ENCODE measurements around the gene CRBN. TPM values are rescaled to one million over a fixed set of nuclear protein-coding genes. Genes with fewer than 3 reads are reported as not detected.
A peak's percentile ranks its signal among the peaks of the same experiment; 100 is the strongest.

CRBN gene
- total and polyA plus RNA-seq, 12 donors: 18.2 to 63.2 (median 49.6) TPM

GRCh38 chr3:3113042-3113709 lies 66.3 kb downstream of the CRBN start:
- Histone ChIP-seq H3K27me3 (peaks cover 0 to 5% (median 0%) of the 10 kb centered on the region in 7 donors), H3K9me3 (peaks cover 0 to 4% (median 0%) of the 10 kb centered on the region in 11 donors), H3K4me1 (peaks cover 0 to 10% (median 0%) of the 10 kb centered on the region in 9 donors), H3K36me3 (no peaks in the 10 kb centered on the region), H3K4me3 (no peak overlapping the region), H3K27ac (no peak overlapping the region)
- DNase-seq: no peak
- 15 to 32% methylated on average over 4 of the region's 4 CpGs for WGBS, 2 donors
- no peak for TF ChIP-seq CTCF (IDR thresholded peaks at IDR 0.05)
- no peak for ATAC-seq
- intact Hi-C loops (cut with DNase I): no loop called here

GRCh38 chr3:3110749-3111361 lies 68.6 kb downstream of the CRBN start:
- H3K27ac ChIP-seq: no peak overlapping the region
- intact Hi-C loops (cut with DNase I): no loop called here
- whole genome bisulfite sequencing, 2 donors: 56 to 57% methylated on average over 7 of the region's 7 CpGs
- H3K4me3 ChIP-seq: no peak overlapping the region
- ATAC-seq: no peak
- no peak for DNase-seq
- H3K36me3 ChIP-seq: no peaks in the 10 kb centered on the region
- H3K27me3 ChIP-seq: peaks cover 0 to 5% (median 0%) of the 10 kb centered on the region in 7 donors
- peaks cover 0 to 10% (median 0%) of the 10 kb centered on the region in 9 donors for H3K4me1 ChIP-seq
- peaks cover 0 to 4% (median 0%) of the 10 kb centered on the region in 11 donors for H3K9me3 ChIP-seq
- no peak for TF ChIP-seq CTCF (IDR thresholded peaks at IDR 0.05)

GRCh38 chr3:3110299-3110630 lies 69.2 kb downstream of the CRBN start, which contains the start of gene IL5RA:
Gene IL5RA (minus strand): TSS chr3:3110374. CDS start chr3:3104984, 5,390 bp downstream.
- Histone ChIP-seq H3K27ac (peak within 1 kb of the TSS in 1 of 10 donors; percentile 15), H3K27me3 (peaks cover 0 to 5% (median 0%) of the 10 kb centered on the region in 7 donors), H3K4me1 (peaks cover 0 to 10% (median 0%) of the 10 kb centered on the region in 9 donors), H3K4me3 (peak within 1 kb of the TSS in 7 of 10 donors; percentile 5 to 37 (median 26)), H3K36me3 (no peaks in the 10 kb centered on the region), H3K9me3 (peaks cover 0 to 2% (median 0%) of the 10 kb centered on the region in 11 donors)
- no peak for DNase-seq
- WGBS, 2 donors: 18 to 27% methylated on average over 4 of the region's 4 CpGs
- intact Hi-C loops (cut with DNase I): no loop called here
- peak in 4 of 8 donors; percentile 50 to 67 (median 60) for ATAC-seq
- TF ChIP-seq CTCF (IDR thresholded peaks at IDR 0.05): no peak

- Histone ChIP-seq H3K27me3 (peaks cover 0 to 8% (median 0%) of the 10 kb centered on the region in 7 donors), H3K4me3 (peak overlapping the region in 7 of 10 donors; percentile 5 to 37 (median 26)), H3K9me3 (no peaks in the 10 kb centered on the region), H3K27ac (peak overlapping the region in 1 of 10 donors; percentile 15), H3K36me3 (no peaks in the 10 kb centered on the region), H3K4me1 (peaks cover 0 to 10% (median 0%) of the 10 kb centered on the region in 9 donors)
- ATAC-seq (no peak), DNase-seq (no peak)
- no peak for TF ChIP-seq CTCF (IDR thresholded peaks at IDR 0.05)
- intact Hi-C loops (cut with DNase I): no loop called here
- WGBS, 2 donors: 22 to 28% methylated on average over 11 of the region's 11 CpGs
These were observed 69.8 kb downstream of the CRBN start for GRCh38 chr3:3109407-3110298.

Data from heart right ventricle (tissue), 16 donors.